Cardiac muscle cell (in vitro differentiated cells and primary cell): ENCODE data around the gene ATP10D. TPM values are rescaled to one million over a fixed set of nuclear protein-coding genes. Genes with fewer than 3 reads are reported as not detected.

Source experiments
- DNase-seq, 2 donors: peaks; one replicate each; pipeline versions ENCODE4 v3.0.0 to v3.0.0-alpha.2; 2010 to 2017; ENCODE audit warnings: low read depth in 1 of 2, low spot score in 1 of 2
- H3K27ac ChIP-seq: fragments of 200-600 bp; sonication (generic); 2 replicates; pipeline ENCODE4 v1.5.1; 2016
- H3K27me3 ChIP-seq: fragments of 200-600 bp; sonication (generic); 2 replicates; pipeline ENCODE4 v1.6.0; 2016; ENCODE audit warnings: control low read depth
- H3K36me3 ChIP-seq: fragments of 200-600 bp; sonication (generic); 2 replicates; pipeline ENCODE4 v1.5.1; 2016; ENCODE audit warnings: control low read depth
- H3K4me1 ChIP-seq: fragments of 200-600 bp; sonication (generic); 2 replicates; pipeline ENCODE4 v1.8.1; 2017; ENCODE audit warnings: low read depth, mild to moderate bottlenecking, mixed run types
- H3K4me3 ChIP-seq: fragments of 200-600 bp; sonication (generic); 2 replicates; pipeline ENCODE4 v1.5.1; 2016; ENCODE audit warnings: mild to moderate bottlenecking
- H3K9me3 ChIP-seq: fragments of 200-600 bp; sonication (generic); 2 replicates; pipeline ENCODE4 v1.5.1; 2017; ENCODE audit warnings: low read depth, mild to moderate bottlenecking, control low read depth
- CTCF ChIP-seq: IDR thresholded peaks from 2 replicates; pipeline ENCODE4 v1.5.1; 2012; ENCODE audit warnings: low read depth, mild to moderate bottlenecking, low read length
- polyA plus RNA-seq: library from polyadenylated mRNA; unstranded; fragments of >200 nt; fragmentation: Nextera tagmentation; extraction: Ambion mirVana; gene quantifications from 2 replicates; pipeline ENCODE4 v1.2.1, GENCODE V29; 2016
- total RNA-seq: library from RNA; depleted of rRNA; stranded (reverse); fragments of >200 nt; gene quantifications from 2 replicates; pipeline ENCODE4 v1.2.3, GENCODE V29; 2016

The ATP10D gene
- total and polyA plus RNA-seq, 2 experiments from 2014 or later: 5.5 to 7.7 TPM

GRCh38 chr4:47488706-47489105 lies 3.6 kb downstream of the ATP10D start:
- no peak overlapping the region for H3K27ac ChIP-seq
- no peak for DNase-seq
- H3K4me1 ChIP-seq: no peaks in the 10 kb centered on the region
- no peaks in the 10 kb centered on the region for H3K36me3 ChIP-seq
- H3K27me3 ChIP-seq: no peaks in the 10 kb centered on the region
- no peak overlapping the region for H3K4me3 ChIP-seq
- H3K9me3 ChIP-seq: no peaks in the 10 kb centered on the region
- no peak for TF ChIP-seq CTCF

GRCh38 chr4:47490550-47490949 lies 5.5 kb downstream of the ATP10D start:
- Histone ChIP-seq H3K27ac (no peak overlapping the region), H3K36me3 (no peaks in the 10 kb centered on the region), H3K4me3 (no peak overlapping the region), H3K9me3 (no peaks in the 10 kb centered on the region), H3K27me3 (no peaks in the 10 kb centered on the region), H3K4me1 (no peaks in the 10 kb centered on the region)
- TF ChIP-seq CTCF: peak; percentile 40
- peak; percentile 14 to 45 for DNase-seq

- no peak for TF ChIP-seq CTCF
- DNase-seq: no peak
- H3K27ac ChIP-seq: no peak overlapping the region
- H3K4me3 ChIP-seq: no peak overlapping the region
- no peaks in the 10 kb centered on the region for H3K36me3 ChIP-seq
- no peaks in the 10 kb centered on the region for H3K9me3 ChIP-seq
- H3K27me3 ChIP-seq: no peaks in the 10 kb centered on the region
- no peaks in the 10 kb centered on the region for H3K4me1 ChIP-seq
These were observed 8.4 kb downstream of the ATP10D start for GRCh38 chr4:47493238-47494123.

GRCh38 chr4:47494124-47494430 lies 9.0 kb downstream of the ATP10D start:
- TF ChIP-seq CTCF: no peak
- H3K36me3 ChIP-seq: no peaks in the 10 kb centered on the region
- no peak overlapping the region for H3K4me3 ChIP-seq
- no peaks in the 10 kb centered on the region for H3K9me3 ChIP-seq
- H3K4me1 ChIP-seq: no peaks in the 10 kb centered on the region
- no peak for DNase-seq
- H3K27ac ChIP-seq: no peak overlapping the region
- no peaks in the 10 kb centered on the region for H3K27me3 ChIP-seq

GRCh38 chr4:47498899-47499298 lies 13.8 kb downstream of the ATP10D start:
- Histone ChIP-seq H3K36me3 (no peaks in the 10 kb centered on the region), H3K27ac (no peak overlapping the region), H3K27me3 (no peaks in the 10 kb centered on the region), H3K4me1 (no peaks in the 10 kb centered on the region), H3K9me3 (no peaks in the 10 kb centered on the region), H3K4me3 (no peak overlapping the region)
- no peak for DNase-seq
- TF ChIP-seq CTCF: no peak
